H1 (cell line): ENCODE results near the gene DOCK10. TPM values are rescaled to one million over a fixed set of nuclear protein-coding genes. Genes with fewer than 3 reads are reported as not detected.

Experiments used
- CTCF ChIA-PET: fragments of 300-600 bp; sonication (Branson Sonifier 250); formaldehyde crosslinking; loops from one replicate; lab custom pipeline; 2021; ENCODE audit not compliant: partially characterized antibody; lab: Charles Lee
- POLR2A ChIA-PET: fragments of 300-600 bp; sonication (Branson Sonifier 250); formaldehyde crosslinking; loops from one replicate; lab custom pipeline; 2021; ENCODE audit warnings: inconsistent platforms; ENCODE audit not compliant: partially characterized antibody; lab: Charles Lee
- DNase-seq, 2 experiments: peaks; one replicate each; pipeline versions ENCODE4 v3.0.0 to v3.0.0-alpha.2; 2010 to 2022; ENCODE audit warnings: low spot score in 2 of 2, low read depth in 1 of 2, mixed read lengths in 1 of 2
- FAIRE-seq: peaks from 2 replicates; lab custom pipeline; 2011; peaks lifted over from hg19 to GRCh38; lab: Jason Lieb, UNC
- H2AFZ ChIP-seq: 2 replicates; pipeline ENCODE4 v1.8.1; 2012; ENCODE audit warnings: low read length, inconsistent platforms
- H2AK5ac ChIP-seq: 2 replicates; pipeline ENCODE4 v1.6.1; 2013; ENCODE audit warnings: low read depth, low read length
- H2BK120ac ChIP-seq: replicated peaks from 2 replicates; pipeline ENCODE3; 2013; ENCODE audit warnings: low read depth, low read length, inconsistent platforms
- H2BK12ac ChIP-seq: 2 replicates; pipeline ENCODE4 v1.6.1; 2013; ENCODE audit warnings: low read depth, low read length
- H2BK15ac ChIP-seq: 2 replicates; pipeline ENCODE4 v1.6.1; 2013; ENCODE audit warnings: low read length
- H2BK20ac ChIP-seq: 2 replicates; pipeline ENCODE4 v1.6.1; 2013; ENCODE audit warnings: low read length
- H2BK5ac ChIP-seq: 2 replicates; pipeline ENCODE4 v1.6.1; 2013; ENCODE audit warnings: low read depth, low read length
- H3K14ac ChIP-seq: 2 replicates; pipeline ENCODE4 v1.6.1; 2013; ENCODE audit warnings: inconsistent platforms; ENCODE audit not compliant: insufficient read length
- H3K18ac ChIP-seq: 2 replicates; pipeline ENCODE4 v1.6.1; 2013; ENCODE audit warnings: low read length; ENCODE audit errors: extremely low read depth
- H3K23ac ChIP-seq: 2 replicates; pipeline ENCODE4 v1.6.1; 2013; ENCODE audit warnings: inconsistent platforms; ENCODE audit not compliant: insufficient read length
- H3K23me2 ChIP-seq: 2 replicates; pipeline ENCODE4 v1.6.1; 2013; ENCODE audit warnings: low read depth, low read length
- H3K27ac ChIP-seq: 2 replicates; pipeline ENCODE4 v1.6.1; 2011; ENCODE audit warnings: low read depth, low read length, inconsistent platforms
- H3K27me3 ChIP-seq, 4 experiments: replicated peaks in 1 of 4; 1 replicate in 1 of 4; 2 replicates in 3 of 4; pipeline versions ENCODE4 v1.6.1 to v1.8.1; 2011 to 2013; ENCODE audit warnings: low read length in 3 of 4, mild to moderate bottlenecking in 3 of 4, inconsistent platforms in 2 of 4, mixed read lengths in 2 of 4, moderate library complexity in 1 of 4; ENCODE audit not compliant: control insufficient read depth in 3 of 4, insufficient read depth in 3 of 4; ENCODE audit errors: extremely low read depth in 1 of 4
- H3K36me3 ChIP-seq, 4 experiments: 2 replicates each; pipeline versions ENCODE4 v1.6.1 to v1.8.1; 2011 to 2013; ENCODE audit warnings: mild to moderate bottlenecking in 4 of 4, low read length in 3 of 4, moderate library complexity in 2 of 4, control low read depth in 1 of 4, inconsistent platforms in 1 of 4; ENCODE audit not compliant: insufficient read depth in 4 of 4, control insufficient read depth in 2 of 4
- H3K4ac ChIP-seq: replicated peaks from 2 replicates; pipeline ENCODE3; 2013; ENCODE audit warnings: low read length, low read depth, mixed read lengths, inconsistent platforms; ENCODE audit not compliant: insufficient read length
- H3K4me1 ChIP-seq, 4 experiments: replicated peaks in 1 of 4; 1 replicate in 1 of 4; 2 replicates in 3 of 4; pipeline versions ENCODE4 v1.6.1 to v1.8.1; 2011 to 2013; ENCODE audit warnings: low read length in 3 of 4, inconsistent platforms in 2 of 4, mixed read lengths in 1 of 4; ENCODE audit not compliant: insufficient read depth in 4 of 4, control insufficient read depth in 3 of 4
- H3K4me2 ChIP-seq, 2 experiments: 2 replicates each; pipeline versions ENCODE4 v1.6.1 to v1.8.1; 2011 to 2013; ENCODE audit warnings: low read depth in 2 of 2, low read length in 2 of 2, control low read depth in 1 of 2, inconsistent platforms in 1 of 2, mild to moderate bottlenecking in 1 of 2; ENCODE audit not compliant: insufficient read depth in 1 of 2
- H3K4me3 ChIP-seq, 4 experiments: fragments of 200-600, 300-600 bp in 1 of 4; sonication (generic), shearing (Covaris generic), sonication (Bioruptor Twin) in 1 of 4; 2 replicates each; pipeline versions ENCODE4 v1.5.1 to v1.8.1; 2011 to 2016; ENCODE audit warnings: low read length in 4 of 4, low read depth in 3 of 4, control low read depth in 2 of 4, inconsistent platforms in 2 of 4, mild to moderate bottlenecking in 2 of 4, mixed read lengths in 1 of 4, moderate library complexity in 1 of 4; ENCODE audit not compliant: insufficient read depth in 2 of 4; ENCODE audit errors: extremely low read depth in 1 of 4
- H3K56ac ChIP-seq: replicated peaks from 2 replicates; pipeline ENCODE3; 2013; ENCODE audit warnings: low read depth, mild to moderate bottlenecking, mixed read lengths, low read length, inconsistent platforms; ENCODE audit not compliant: insufficient read length
- H3K79me1 ChIP-seq: 2 replicates; pipeline ENCODE4 v1.6.1; 2013; ENCODE audit warnings: low read depth, low read length, control low read depth
- H3K79me2 ChIP-seq, 2 experiments: 2 replicates each; pipeline versions ENCODE4 v1.6.1 to v1.8.1; 2012 to 2013; ENCODE audit warnings: low read length in 2 of 2, mild to moderate bottlenecking in 2 of 2, inconsistent platforms in 1 of 2; ENCODE audit not compliant: insufficient read depth in 2 of 2, control insufficient read depth in 1 of 2
- H3K9ac ChIP-seq, 4 experiments: replicated peaks in 1 of 4; 1 replicate in 1 of 4; 2 replicates in 3 of 4; pipeline versions ENCODE4 v1.6.1 to v1.8.1; 2011 to 2013; ENCODE audit warnings: low read depth in 3 of 4, low read length in 3 of 4, control low read depth in 2 of 4, mild to moderate bottlenecking in 2 of 4, moderate library complexity in 2 of 4, inconsistent platforms in 1 of 4; ENCODE audit errors: extremely low read depth in 1 of 4
- H3K9me3 ChIP-seq, 2 experiments: 2 replicates each; pipeline versions ENCODE4 v1.6.1 to v1.8.1; 2012 to 2013; ENCODE audit warnings: mild to moderate bottlenecking in 2 of 2, moderate library complexity in 2 of 2, control low read depth in 1 of 2, inconsistent platforms in 1 of 2, low read depth in 1 of 2, low read length in 1 of 2, mixed read lengths in 1 of 2; ENCODE audit not compliant: insufficient read depth in 2 of 2
- H4K20me1 ChIP-seq, 2 experiments: replicated peaks in 1 of 2; 2 replicates each; pipeline versions ENCODE3 to v1.8.1; 2011 to 2013; ENCODE audit warnings: inconsistent platforms in 2 of 2, low read length in 2 of 2, mild to moderate bottlenecking in 1 of 2; ENCODE audit not compliant: insufficient read depth in 2 of 2, control insufficient read depth in 1 of 2
- H4K5ac ChIP-seq: 2 replicates; pipeline ENCODE4 v1.6.1; 2013; ENCODE audit warnings: low read length, low read depth, mixed read lengths, inconsistent platforms; ENCODE audit not compliant: insufficient read length
- H4K8ac ChIP-seq: 2 replicates; pipeline ENCODE4 v1.8.0; 2013; ENCODE audit warnings: mild to moderate bottlenecking, moderate library complexity, low read length, inconsistent platforms; ENCODE audit not compliant: insufficient read depth; ENCODE audit errors: extremely low read depth
- H4K91ac ChIP-seq: replicated peaks from 2 replicates; pipeline ENCODE3; 2013; ENCODE audit warnings: low read length, mixed read lengths, inconsistent platforms; ENCODE audit not compliant: insufficient read length
- BACH1 ChIP-seq: IDR thresholded peaks from 2 replicates; pipeline ENCODE4 v1.6.1; 2012; ENCODE audit warnings: low read length, improper control_type of control experiment
- CREB1 ChIP-seq: IDR thresholded peaks from 2 replicates; pipeline ENCODE4 v1.6.1; 2012; ENCODE audit warnings: inconsistent platforms
- JUND ChIP-seq: IDR thresholded peaks from 2 replicates; pipeline ENCODE4 v1.6.1; 2011; ENCODE audit warnings: mild to moderate bottlenecking, improper control_type of control experiment, low read length
- KDM5A ChIP-seq: fragments of 200-600 bp; IDR thresholded peaks from 2 replicates; pipeline ENCODE4 v1.7.1; 2012; ENCODE audit warnings: mild to moderate bottlenecking, low read length, inconsistent platforms, mixed read lengths
- NRF1 ChIP-seq: IDR thresholded peaks from 2 replicates; pipeline ENCODE4 v1.6.1; 2011; ENCODE audit warnings: mild to moderate bottlenecking, low read depth, low read length, improper control_type of control experiment
- SP2 ChIP-seq: IDR thresholded peaks from 2 replicates; pipeline ENCODE4 v1.6.1; 2012; ENCODE audit warnings: mild to moderate bottlenecking, low read length, inconsistent platforms
- WGBS, 2 experiments: shearing (Covaris generic) in 1 of 2; methylation state at CpG; one replicate each; pipeline versions ENCODE4 v1.1.6 to v1.1.7; 2013 to 2015; ENCODE audit warnings: low lambda C conversion rate in 2 of 2, mixed read lengths in 2 of 2, inconsistent platforms in 1 of 2, low coverage in 1 of 2, missing lambda C conversion rate in 1 of 2; ENCODE audit not compliant: insufficient replicate concordance in 2 of 2, insufficient coverage in 1 of 2, insufficient read length in 1 of 2; ENCODE audit errors: extremely low coverage in 1 of 2, missing lambda C conversion rate in 1 of 2; 5-methylcytosine and 5-hydroxymethylcytosine counted together
- polyA plus RNA-seq, 7 experiments: library from polyadenylated mRNA; depleted of rRNA in 3 of 7; stranded (reverse) in 5 of 7; unstranded in 2 of 7; fragments of >200 nt in 5 of 7; fragments of 200-250 nt in 2 of 7; gene quantifications; 1 replicate in 5 of 7; 2 replicates in 1 of 7; 4 replicates in 1 of 7; pipeline versions ENCODE4 v1.2.1 to v1.2.3, GENCODE V29; 2011 to 2013; ENCODE audit warnings: missing spikeins in 2 of 7, mixed read lengths in 2 of 7
- total RNA-seq: library from RNA; stranded (reverse); fragmentation: NEBNext Ultra II Directional; extraction: Animal tissue kit (Norgen Biotek cat#: 25700); gene quantifications from 2 replicates; pipeline ENCODE4 v1.2.1, GENCODE V29; 2021
- TF ChIP-seq, protein P1 (sequence below), 3 experiments: IDR thresholded peaks; 1 replicate in 2 of 3; 2 replicates in 1 of 3; pipeline versions ENCODE4 v1.5.1 to v1.6.1; 2011; ENCODE audit warnings: low read length in 3 of 3, mild to moderate bottlenecking in 3 of 3, inconsistent platforms in 2 of 3, low read depth in 1 of 3, moderate library complexity in 1 of 3; ENCODE audit not compliant: insufficient read depth in 1 of 3; ENCODE audit errors: control extremely low read depth in 1 of 3

DOCK10 gene
- total and polyA plus RNA-seq, 2 of the 8 experiments (the other 6 are each of a cell fraction or from before 2014, with no cell fraction given) = 0.33 to 1.6 TPM

DNA sequence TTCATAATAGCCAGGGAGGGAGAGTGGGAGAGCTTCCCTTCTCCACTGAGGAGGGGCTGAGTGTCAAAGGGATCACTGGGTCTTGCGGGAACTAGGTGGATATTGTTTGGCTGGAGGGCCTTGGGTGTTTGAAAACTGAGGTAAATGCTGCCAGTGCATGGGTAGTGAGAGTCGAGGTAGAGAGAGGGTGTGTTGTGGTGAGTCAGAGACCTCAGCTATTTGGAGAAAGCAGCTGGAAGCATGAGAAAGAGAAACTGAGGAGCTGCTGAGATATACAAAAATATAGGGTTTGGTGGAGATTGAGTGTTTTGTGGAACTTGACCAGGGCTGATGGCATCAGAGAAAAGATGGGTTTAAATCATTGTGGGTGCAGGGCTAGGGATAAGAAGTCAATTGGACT lies 199.1 kb downstream of the DOCK10 start:
- CTCF ChIA-PET = interaction anchor here (0.7 kb wide), 1 partner anchor 159 kb away, joined by 3 read pairs; no protein-coding TSS in a partner anchor
- Histone ChIP-seq H3K9me3 (peaks cover 3% of the 10 kb centered on the region in 2 experiments; a peak in 1 of 4 replicates), H3K79me2 (no peaks in the 10 kb centered on the region), H3K79me1 (no peaks in the 10 kb centered on the region)
- DNase-seq = no peak
- TF ChIP-seq CREB1 (no peak), JUND (no peak), SP2 (no peak), KDM5A (no peak), BACH1 (no peak), NRF1 (no peak)
- TF ChIP-seq, protein P1, sequence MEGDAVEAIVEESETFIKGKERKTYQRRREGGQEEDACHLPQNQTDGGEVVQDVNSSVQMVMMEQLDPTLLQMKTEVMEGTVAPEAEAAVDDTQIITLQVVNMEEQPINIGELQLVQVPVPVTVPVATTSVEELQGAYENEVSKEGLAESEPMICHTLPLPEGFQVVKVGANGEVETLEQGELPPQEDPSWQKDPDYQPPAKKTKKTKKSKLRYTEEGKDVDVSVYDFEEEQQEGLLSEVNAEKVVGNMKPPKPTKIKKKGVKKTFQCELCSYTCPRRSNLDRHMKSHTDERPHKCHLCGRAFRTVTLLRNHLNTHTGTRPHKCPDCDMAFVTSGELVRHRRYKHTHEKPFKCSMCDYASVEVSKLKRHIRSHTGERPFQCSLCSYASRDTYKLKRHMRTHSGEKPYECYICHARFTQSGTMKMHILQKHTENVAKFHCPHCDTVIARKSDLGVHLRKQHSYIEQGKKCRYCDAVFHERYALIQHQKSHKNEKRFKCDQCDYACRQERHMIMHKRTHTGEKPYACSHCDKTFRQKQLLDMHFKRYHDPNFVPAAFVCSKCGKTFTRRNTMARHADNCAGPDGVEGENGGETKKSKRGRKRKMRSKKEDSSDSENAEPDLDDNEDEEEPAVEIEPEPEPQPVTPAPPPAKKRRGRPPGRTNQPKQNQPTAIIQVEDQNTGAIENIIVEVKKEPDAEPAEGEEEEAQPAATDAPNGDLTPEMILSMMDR (IDR thresholded peaks at IDR 0.05; ENCODE audit: control extremely low read depth in 1 of 3, insufficient read depth in 1 of 3, low read depth in 1 of 3, low read length in 3 of 3) = no peak
- TF ChIP-seq, all 59 proteins: peak for 0
- Histone ChIP-seq H2BK5ac (no peak overlapping the region), H3K4me3 (no peak overlapping the region), H3K23me2 (no peaks in the 10 kb centered on the region), H3K27me3 (no peaks in the 10 kb centered on the region), H3K9ac (no peak overlapping the region), H4K20me1 (no peaks in the 10 kb centered on the region), H4K91ac (no peak overlapping the region), H2BK20ac (no peak overlapping the region), H2AFZ (no peak overlapping the region), H3K14ac (no peak overlapping the region), H2AK5ac (no peak overlapping the region), H4K8ac (no peak overlapping the region), H2BK120ac (no peak overlapping the region), H3K4ac (no peak overlapping the region), H3K27ac (no peak overlapping the region), H2BK12ac (no peak overlapping the region), H3K4me1 (no peaks in the 10 kb centered on the region), H3K23ac (no peak overlapping the region), H4K5ac (no peak overlapping the region), H3K56ac (no peak overlapping the region), H2BK15ac (no peak overlapping the region), H3K18ac (no peak overlapping the region), H3K4me2 (no peak overlapping the region), H3K36me3 (no peaks in the 10 kb centered on the region)
- FAIRE-seq = no peak
- 95% methylated on average over 2 of the region's 2 CpGs; no CpG with 5 or more reads in 1 of the 2 experiments for WGBS, 2 experiments
- POLR2A ChIA-PET = no interaction called here
